Retinal pigment epithelial cell (primary cell): ENCODE results near the gene AK2.

Source experiments
- DNase-seq: peaks from one replicate; pipeline ENCODE4 v3.0.0-alpha.2; 2010; ENCODE audit warnings: low read depth
- H3K4me3 ChIP-seq: 2 replicates; pipeline ENCODE4 v1.5.1; 2011; ENCODE audit warnings: mild to moderate bottlenecking, low read length, control low read depth, moderate library complexity
- TF ChIP-seq, protein P1 (sequence below): conservative IDR thresholded peaks from 2 replicates; pipeline ENCODE4 v1.5.1; 2011; ENCODE audit warnings: low read depth, low read length, control low read depth, inconsistent platforms

Gene AK2

DNA sequence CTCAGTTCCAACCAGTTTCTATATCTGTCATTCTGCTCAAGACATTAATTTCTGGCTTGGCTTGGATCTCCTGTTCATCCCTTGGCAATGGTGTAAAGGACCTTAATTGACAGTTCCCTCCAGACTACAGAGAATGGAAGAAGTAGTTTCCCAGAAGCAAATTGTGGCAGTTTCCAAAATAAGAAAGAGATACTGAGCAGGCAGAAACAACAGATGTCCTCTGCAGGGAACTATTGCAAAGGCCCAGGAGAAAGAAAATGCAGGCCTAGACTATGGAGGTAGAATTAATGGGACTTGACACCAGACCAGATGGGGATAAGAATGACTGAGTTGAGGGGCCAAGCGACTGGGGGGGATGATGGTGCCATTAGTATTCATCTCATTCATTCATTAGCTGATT lies 6.1 kb upstream of the AK2 start:
- no peak overlapping the region for H3K4me3 ChIP-seq
- TF ChIP-seq, protein P1, sequence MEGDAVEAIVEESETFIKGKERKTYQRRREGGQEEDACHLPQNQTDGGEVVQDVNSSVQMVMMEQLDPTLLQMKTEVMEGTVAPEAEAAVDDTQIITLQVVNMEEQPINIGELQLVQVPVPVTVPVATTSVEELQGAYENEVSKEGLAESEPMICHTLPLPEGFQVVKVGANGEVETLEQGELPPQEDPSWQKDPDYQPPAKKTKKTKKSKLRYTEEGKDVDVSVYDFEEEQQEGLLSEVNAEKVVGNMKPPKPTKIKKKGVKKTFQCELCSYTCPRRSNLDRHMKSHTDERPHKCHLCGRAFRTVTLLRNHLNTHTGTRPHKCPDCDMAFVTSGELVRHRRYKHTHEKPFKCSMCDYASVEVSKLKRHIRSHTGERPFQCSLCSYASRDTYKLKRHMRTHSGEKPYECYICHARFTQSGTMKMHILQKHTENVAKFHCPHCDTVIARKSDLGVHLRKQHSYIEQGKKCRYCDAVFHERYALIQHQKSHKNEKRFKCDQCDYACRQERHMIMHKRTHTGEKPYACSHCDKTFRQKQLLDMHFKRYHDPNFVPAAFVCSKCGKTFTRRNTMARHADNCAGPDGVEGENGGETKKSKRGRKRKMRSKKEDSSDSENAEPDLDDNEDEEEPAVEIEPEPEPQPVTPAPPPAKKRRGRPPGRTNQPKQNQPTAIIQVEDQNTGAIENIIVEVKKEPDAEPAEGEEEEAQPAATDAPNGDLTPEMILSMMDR: no peak
- no peak for DNase-seq

GRCh38 chr1:33041026-33041425 lies 4.3 kb upstream of the AK2 start:
- DNase-seq: no peak
- H3K4me3 ChIP-seq: no peak overlapping the region
- TF ChIP-seq, protein P1: no peak

GRCh38 chr1:33039840-33040239 lies 3.2 kb upstream of the AK2 start:
- no peak for DNase-seq
- no peak overlapping the region for H3K4me3 ChIP-seq
- TF ChIP-seq, protein P1: no peak

- no peak for DNase-seq
- peak overlapping the region; percentile 93 for H3K4me3 ChIP-seq
- TF ChIP-seq, protein P1: no peak
Measured at GRCh38 chr1:33036051-33036525, 595 bp downstream of the AK2 start.

DNA sequence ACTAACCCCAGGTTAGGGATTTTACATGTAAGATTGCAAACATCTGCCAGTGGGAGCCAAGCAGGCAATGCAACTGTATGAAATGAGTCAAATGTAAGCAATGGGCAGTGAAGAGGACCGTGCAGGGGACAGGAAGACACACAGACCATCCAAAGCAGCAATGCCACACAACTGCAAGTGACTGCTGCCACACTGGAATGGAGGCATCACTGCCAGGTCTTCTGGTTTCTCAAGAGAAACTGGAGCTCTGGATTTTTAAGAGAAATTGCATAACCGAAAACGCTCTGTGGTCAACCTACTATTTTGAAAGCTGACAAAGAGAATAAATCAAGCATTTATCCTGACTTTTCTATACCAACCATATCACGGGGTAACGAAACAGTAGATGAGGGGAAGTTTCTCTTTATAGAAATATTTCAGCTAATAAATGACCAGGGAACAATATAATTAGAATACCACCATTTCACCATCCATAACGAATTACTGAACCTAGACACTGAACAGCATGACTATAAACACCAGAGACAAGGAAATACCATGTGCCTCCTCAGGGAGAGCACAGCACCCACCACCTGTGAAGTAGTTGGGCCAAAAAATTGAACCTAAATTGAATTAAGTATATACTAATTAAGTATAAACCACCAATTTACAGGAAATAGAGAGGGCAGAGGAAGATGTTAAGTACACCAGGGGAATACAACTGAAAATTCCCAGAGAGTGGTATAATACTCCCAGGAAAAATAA lies 4.4 kb downstream of the AK2 start:
- no peak for DNase-seq
- no peak overlapping the region for H3K4me3 ChIP-seq
- TF ChIP-seq, protein P1: no peak

- H3K4me3 ChIP-seq: no peak overlapping the region
- no peak for DNase-seq
- TF ChIP-seq, protein P1: no peak
Measured at GRCh38 chr1:33031506-33031905, 5.2 kb downstream of the AK2 start.

DNA sequence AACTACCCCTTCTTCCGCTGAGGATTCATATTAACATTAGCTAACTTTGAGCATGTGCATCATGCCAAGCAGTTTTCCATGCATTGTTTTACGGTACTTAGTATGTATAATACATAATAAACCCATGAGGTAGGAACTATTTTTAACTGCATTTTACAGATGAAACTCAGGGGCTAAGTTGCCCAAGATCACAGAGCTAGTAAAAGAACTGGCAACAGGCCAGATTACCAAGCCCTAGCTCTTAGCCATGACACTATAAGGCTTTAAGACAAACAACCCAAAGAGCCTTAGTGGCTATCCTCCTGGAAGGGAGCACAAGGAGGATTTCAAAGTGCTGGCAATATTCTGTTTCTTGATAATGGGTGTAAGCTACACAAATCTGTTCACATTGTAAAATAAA lies 6.1 kb downstream of the AK2 start:
- TF ChIP-seq, protein P1: no peak
- H3K4me3 ChIP-seq: no peak overlapping the region
- DNase-seq: no peak
